Stimulated activated naive B cell treated with anti-CD40 and anti-IgM and Interleukin-4, amounts not matched to agents 10 μg/mL and 1 μg/mL and 100 μg/mL, for 72 hours (primary cell): ENCODE results near the gene CA6.
"Not testable (repeated sequence)": the region's sequence is repeated elsewhere in the genome, so short reads cannot be mapped to it uniquely, and the experiment has no call there.

ENCODE experiments used
- ATAC-seq, 2 donors: fragments of 150-1000 bp; cut with Tn5 transposase; replicated peaks; 2 replicates each; pipeline ENCODE4 v1.10.0; 2021; ENCODE audit warnings: moderate library complexity in 1 of 2
- DNase-seq: peaks from one replicate; pipeline ENCODE4 v3.0.0; 2021
- H3K27ac Mint-ChIP-seq: one replicate; pipeline ENCODE4 v1.8.0; 2022; ENCODE audit warnings: mild to moderate bottlenecking, mixed read lengths
- H3K27me3 Mint-ChIP-seq, 2 donors: one replicate each; pipeline ENCODE4 v1.8.0; 2022; ENCODE audit warnings: mixed read lengths in 2 of 2
- H3K36me3 Mint-ChIP-seq, 2 donors: one replicate each; pipeline ENCODE4 v1.8.0; 2022; ENCODE audit warnings: mixed read lengths in 2 of 2, mild to moderate bottlenecking in 1 of 2
- H3K4me1 Mint-ChIP-seq, 2 donors: one replicate each; pipeline ENCODE4 v1.8.0; 2022; ENCODE audit warnings: mixed read lengths in 2 of 2, mild to moderate bottlenecking in 1 of 2
- H3K4me3 Mint-ChIP-seq, 2 donors: one replicate each; pipeline ENCODE4 v1.8.0; 2022; ENCODE audit warnings: mild to moderate bottlenecking in 2 of 2, mixed read lengths in 2 of 2, moderate library complexity in 1 of 2
- H3K9me3 Mint-ChIP-seq, 2 donors: one replicate each; pipeline ENCODE4 v1.8.0; 2022; ENCODE audit warnings: mixed read lengths in 2 of 2, mild to moderate bottlenecking in 1 of 2

CA6 gene

GRCh38 chr1:8913457-8913856 lies 32.2 kb upstream of the CA6 start:
- peaks cover 5 to 14% of the 10 kb centered on the region in 2 donors for H3K27me3 Mint-ChIP-seq
- no peak overlapping the region for H3K27ac Mint-ChIP-seq
- peaks cover 2 to 6% of the 10 kb centered on the region in 2 donors for H3K4me1 Mint-ChIP-seq
- H3K36me3 Mint-ChIP-seq, result peaks cover 0 to 4% of the 10 kb centered on the region in 2 donors
- no peak for DNase-seq
- ATAC-seq, result no peak
- no peak overlapping the region for H3K4me3 Mint-ChIP-seq
- peaks cover 3% of the 10 kb centered on the region in 2 donors for H3K9me3 Mint-ChIP-seq

DNA sequence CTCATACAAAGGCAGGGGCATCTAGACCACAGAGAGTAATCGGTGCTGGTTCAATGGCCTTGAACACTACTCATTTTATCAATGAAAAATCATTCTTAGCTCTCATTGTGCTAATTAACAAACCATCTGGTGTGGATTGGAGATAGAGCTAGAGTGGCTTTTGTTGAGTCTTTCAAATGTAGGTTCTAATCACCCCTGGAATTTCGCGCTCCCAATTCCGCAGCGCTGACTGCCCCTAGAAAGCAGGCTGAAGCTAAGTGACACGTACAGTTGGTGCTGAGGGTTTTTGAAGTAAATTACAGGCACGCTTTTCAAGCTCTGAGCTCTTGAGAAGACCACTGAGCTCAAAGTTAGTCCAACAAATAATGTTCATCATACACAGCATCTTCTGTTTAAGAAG lies 31.2 kb upstream of the CA6 start:
- ATAC-seq (no peak), DNase-seq (no peak)
- peaks cover 5 to 14% of the 10 kb centered on the region in 2 donors for H3K27me3 Mint-ChIP-seq
- H3K36me3 Mint-ChIP-seq, result peaks cover 0 to 4% of the 10 kb centered on the region in 2 donors
- H3K4me1 Mint-ChIP-seq, result peaks cover 2 to 6% of the 10 kb centered on the region in 2 donors
- H3K4me3 Mint-ChIP-seq, result no peak overlapping the region
- peaks cover 3% of the 10 kb centered on the region in 2 donors for H3K9me3 Mint-ChIP-seq
- H3K27ac Mint-ChIP-seq, result no peak overlapping the region

GRCh38 chr1:8915446-8915845 lies 30.2 kb upstream of the CA6 start:
- Mint-ChIP-seq H3K9me3 (no peaks in the 10 kb centered on the region), H3K4me1 (peaks cover 2 to 6% of the 10 kb centered on the region in 2 donors), H3K27ac (no peak overlapping the region), H3K36me3 (no peaks in the 10 kb centered on the region), H3K4me3 (no peak overlapping the region), H3K27me3 (peaks cover under 1 to 8% of the 10 kb centered on the region in 2 donors)
- ATAC-seq (no peak), DNase-seq (no peak)

GRCh38 chr1:8917536-8917935 lies 28.1 kb upstream of the CA6 start:
- not testable (repeated sequence) for ATAC-seq, H3K4me3 Mint-ChIP-seq, H3K4me1 Mint-ChIP-seq, H3K27me3 Mint-ChIP-seq, H3K36me3 Mint-ChIP-seq, H3K27ac Mint-ChIP-seq, DNase-seq, H3K9me3 Mint-ChIP-seq

- H3K36me3 Mint-ChIP-seq, result no peaks in the 10 kb centered on the region
- H3K27me3 Mint-ChIP-seq, result no peaks in the 10 kb centered on the region
- H3K4me3 Mint-ChIP-seq, result no peak overlapping the region
- H3K27ac Mint-ChIP-seq, result no peak overlapping the region
- DNase-seq, result no peak
- peaks cover 2 to 5% of the 10 kb centered on the region in 2 donors for H3K4me1 Mint-ChIP-seq
- ATAC-seq, result no peak
- H3K9me3 Mint-ChIP-seq, result no peaks in the 10 kb centered on the region
Measured at GRCh38 chr1:8922962-8923361, 22.7 kb upstream of the CA6 start.

- no peaks in the 10 kb centered on the region for H3K4me1 Mint-ChIP-seq
- no peaks in the 10 kb centered on the region for H3K27me3 Mint-ChIP-seq
- no peak for DNase-seq
Measured at GRCh38 chr1:8925406-8925805, 20.3 kb upstream of the CA6 start.

DNA sequence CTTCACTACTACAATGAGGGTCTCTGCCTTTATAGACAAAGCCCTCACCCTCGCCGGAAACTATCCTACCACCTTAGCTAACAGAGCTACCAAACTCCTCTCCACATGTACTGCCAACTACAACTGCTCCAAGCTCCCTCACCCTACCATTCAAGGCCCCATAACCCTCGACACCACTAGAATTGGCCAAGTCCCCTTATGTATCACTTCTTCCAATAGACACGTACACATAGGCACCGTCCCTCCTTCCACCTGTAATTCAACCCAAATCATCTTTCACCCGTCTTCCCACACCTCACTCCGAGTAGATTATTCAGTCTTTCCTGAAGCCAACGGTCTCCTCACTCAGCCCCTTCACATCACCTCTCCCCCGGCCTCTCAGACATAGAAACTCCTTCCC lies 19.7 kb upstream of the CA6 start:
- no peak for ATAC-seq

More at GRCh38 chr1:8925406-8925805, 20.3 kb upstream of the CA6 start:
- Mint-ChIP-seq H3K9me3 (no peaks in the 10 kb centered on the region), H3K36me3 (no peaks in the 10 kb centered on the region), H3K27ac (no peak overlapping the region), H3K4me3 (no peak overlapping the region)
- no peak for ATAC-seq

DNA sequence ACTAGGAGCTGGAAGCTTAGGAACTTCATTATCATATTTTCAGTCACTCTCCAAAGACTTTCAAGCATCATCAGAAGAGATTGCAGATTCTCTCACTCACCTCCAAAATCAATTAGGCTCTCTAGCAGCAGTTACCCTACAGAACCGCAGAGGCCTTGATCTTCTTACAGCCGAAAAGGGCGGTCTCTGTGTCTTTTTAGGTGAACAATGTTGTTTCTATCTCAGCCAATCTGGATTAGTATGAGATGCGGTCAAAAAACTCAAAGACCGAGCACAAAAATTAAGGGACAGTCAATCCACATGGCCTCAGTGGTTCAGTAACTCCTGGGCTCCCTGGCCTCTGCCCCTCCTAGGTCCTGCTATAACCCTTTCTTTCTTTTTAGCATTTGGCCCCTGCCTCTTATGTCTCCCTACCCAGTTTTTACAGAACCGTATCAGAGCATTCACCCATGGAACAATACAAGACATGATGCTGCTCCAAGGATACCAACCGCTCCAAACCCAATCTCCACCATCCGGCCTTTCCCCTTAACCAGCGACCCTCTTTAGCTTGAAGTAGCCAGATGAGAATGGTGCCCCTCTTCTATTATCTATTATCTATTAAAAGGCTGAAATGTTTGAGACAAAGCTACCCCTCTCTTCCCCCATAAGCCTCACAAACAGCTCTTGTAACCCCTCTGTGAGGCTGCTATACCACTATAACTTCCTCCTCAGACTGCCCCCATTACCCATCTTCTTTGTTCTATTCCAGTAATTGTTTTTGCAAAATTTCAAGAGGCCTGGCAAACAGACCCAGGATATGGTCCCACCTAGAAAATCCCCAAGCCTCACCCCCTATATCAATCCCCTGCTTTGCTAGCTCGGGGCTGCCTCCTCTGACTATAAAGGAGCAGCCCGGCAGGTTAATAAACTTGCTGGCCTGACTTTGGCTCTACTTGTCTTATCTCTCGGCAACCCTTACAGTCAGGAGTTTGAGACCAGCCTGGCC lies 18.7 kb upstream of the CA6 start:
- Mint-ChIP-seq H3K4me1 (no peaks in the 10 kb centered on the region), H3K9me3 (no peaks in the 10 kb centered on the region), H3K36me3 (no peaks in the 10 kb centered on the region), H3K4me3 (no peak overlapping the region), H3K27me3 (no peaks in the 10 kb centered on the region), H3K27ac (no peak overlapping the region)
- DNase-seq, result no peak
- ATAC-seq, result no peak

More for the DNA sequence above, 19.7 kb upstream of the CA6 start:
- H3K9me3 Mint-ChIP-seq, result no peaks in the 10 kb centered on the region
- no peaks in the 10 kb centered on the region for H3K36me3 Mint-ChIP-seq
- H3K27me3 Mint-ChIP-seq, result no peaks in the 10 kb centered on the region
- no peaks in the 10 kb centered on the region for H3K4me1 Mint-ChIP-seq
- no peak overlapping the region for H3K4me3 Mint-ChIP-seq
- no peak for DNase-seq
- no peak overlapping the region for H3K27ac Mint-ChIP-seq

GRCh38 chr1:8930116-8930515 lies 15.6 kb upstream of the CA6 start:
- Mint-ChIP-seq H3K36me3 (no peaks in the 10 kb centered on the region), H3K9me3 (no peaks in the 10 kb centered on the region), H3K4me3 (no peak overlapping the region), H3K27me3 (no peaks in the 10 kb centered on the region), H3K4me1 (no peaks in the 10 kb centered on the region), H3K27ac (no peak overlapping the region)
- no peak for ATAC-seq
- no peak for DNase-seq

DNA sequence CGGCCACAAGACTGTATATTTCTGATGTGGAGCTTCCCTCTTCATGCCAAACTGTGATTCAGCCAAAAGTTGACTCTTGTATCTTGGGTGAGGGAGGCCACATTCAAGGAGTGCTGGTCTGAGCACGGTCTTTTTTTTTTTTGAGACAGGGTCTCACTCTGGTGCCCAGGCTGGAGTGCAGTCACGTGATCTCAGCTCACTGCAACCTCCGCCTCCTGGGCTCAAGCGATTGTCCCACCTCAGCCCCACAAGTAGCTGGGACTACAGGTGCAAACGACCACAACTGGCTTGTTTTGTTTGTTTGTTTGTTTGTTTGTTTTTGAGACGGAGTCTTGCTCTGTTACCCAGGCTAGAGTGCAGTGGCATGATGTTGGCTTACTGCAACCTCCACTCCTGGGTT lies 8.6 kb upstream of the CA6 start:
- not testable (repeated sequence) for H3K4me3 Mint-ChIP-seq, DNase-seq, H3K36me3 Mint-ChIP-seq, ATAC-seq, H3K27me3 Mint-ChIP-seq, H3K27ac Mint-ChIP-seq, H3K4me1 Mint-ChIP-seq, H3K9me3 Mint-ChIP-seq

DNA sequence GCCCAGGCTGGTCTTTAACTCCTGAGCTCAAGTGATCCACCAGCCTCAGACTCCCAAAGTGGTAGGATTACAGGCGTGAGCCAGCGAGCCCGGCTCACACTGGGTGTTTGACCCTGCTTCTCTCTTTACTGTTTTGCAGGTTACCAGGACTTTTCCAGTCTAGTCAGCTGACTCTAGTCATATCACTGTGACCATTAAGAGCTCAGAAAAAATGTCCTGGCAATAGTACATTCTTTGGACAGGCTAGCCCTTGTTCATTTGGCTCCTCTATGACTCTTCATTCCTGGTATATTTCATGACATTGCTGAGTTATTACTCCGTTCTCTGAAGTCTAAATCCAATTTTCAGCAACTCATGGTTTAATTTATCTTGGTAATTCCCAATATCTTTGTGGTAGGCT lies 8.0 kb upstream of the CA6 start:
- Mint-ChIP-seq H3K4me3 (no peak overlapping the region), H3K4me1 (peaks cover 5 to 10% of the 10 kb centered on the region in 2 donors), H3K27me3 (peaks cover 0 to 4% of the 10 kb centered on the region in 2 donors), H3K27ac (no peak overlapping the region), H3K36me3 (no peaks in the 10 kb centered on the region), H3K9me3 (no peaks in the 10 kb centered on the region)
- ATAC-seq (no peak), DNase-seq (no peak)

DNA sequence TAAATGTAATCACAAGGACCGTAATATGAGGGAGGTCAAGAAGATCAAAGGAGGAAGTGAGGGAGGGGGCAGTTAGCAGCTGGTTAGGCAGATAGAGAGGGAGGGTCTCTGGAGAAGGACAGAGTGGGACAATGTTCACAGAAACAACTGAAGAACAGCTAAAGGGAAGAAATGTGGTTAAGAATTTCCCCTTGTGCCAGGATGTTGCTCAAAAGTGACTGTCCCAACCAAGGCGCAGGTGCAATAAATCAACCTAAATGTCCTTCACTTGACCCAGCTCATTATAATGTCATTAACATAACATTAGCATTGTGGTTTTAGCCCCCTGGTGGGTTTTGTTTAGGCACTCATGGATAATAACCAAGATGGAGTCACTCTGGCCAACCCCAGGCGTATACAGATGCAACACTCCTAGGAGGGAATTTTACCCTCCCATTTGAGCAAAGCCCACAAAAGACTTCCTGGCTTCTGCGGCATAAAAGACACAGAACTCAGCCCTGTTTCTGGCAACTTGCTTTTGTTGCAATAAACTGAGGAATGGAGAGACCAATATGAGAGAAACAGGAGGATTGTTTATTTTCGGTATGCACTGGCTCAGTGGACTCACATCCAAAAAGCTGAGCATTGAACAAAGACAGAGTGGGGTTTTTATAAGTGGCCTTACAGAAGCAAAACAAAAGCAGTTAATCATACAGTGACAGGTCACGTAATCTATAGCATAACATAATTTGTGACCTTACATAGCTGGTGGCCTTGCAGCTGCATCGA lies 7.3 kb upstream of the CA6 start:
- no peak for DNase-seq
- Mint-ChIP-seq H3K27ac (no peak overlapping the region), H3K27me3 (peaks cover 3 to 4% of the 10 kb centered on the region in 2 donors), H3K9me3 (no peaks in the 10 kb centered on the region), H3K4me3 (no peak overlapping the region), H3K36me3 (no peaks in the 10 kb centered on the region), H3K4me1 (peaks cover 5 to 11% of the 10 kb centered on the region in 2 donors)
- peak in 1 of 2 donors; percentile 25 for ATAC-seq

DNA sequence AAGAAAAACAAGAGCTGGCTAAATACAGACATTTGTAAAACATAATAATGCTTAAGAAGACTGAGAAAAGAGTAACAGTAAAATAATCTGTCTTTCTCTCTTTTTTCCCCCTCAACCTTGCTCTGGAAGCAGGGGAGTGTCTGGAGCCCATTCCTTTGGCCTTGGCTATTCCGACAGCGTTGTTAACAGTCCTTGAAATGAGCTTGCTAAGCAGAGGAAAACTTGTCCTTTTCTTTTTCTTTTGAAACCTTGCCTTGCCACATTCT lies 6.7 kb upstream of the CA6 start:
- H3K27ac Mint-ChIP-seq, result no peak overlapping the region
- H3K27me3 Mint-ChIP-seq, result peaks cover 4 to 7% of the 10 kb centered on the region in 2 donors
- ATAC-seq (no peak), DNase-seq (no peak)
- no peaks in the 10 kb centered on the region for H3K36me3 Mint-ChIP-seq
- H3K9me3 Mint-ChIP-seq, result no peaks in the 10 kb centered on the region
- no peak overlapping the region for H3K4me3 Mint-ChIP-seq
- peaks cover 7 to 15% of the 10 kb centered on the region in 2 donors for H3K4me1 Mint-ChIP-seq

DNA sequence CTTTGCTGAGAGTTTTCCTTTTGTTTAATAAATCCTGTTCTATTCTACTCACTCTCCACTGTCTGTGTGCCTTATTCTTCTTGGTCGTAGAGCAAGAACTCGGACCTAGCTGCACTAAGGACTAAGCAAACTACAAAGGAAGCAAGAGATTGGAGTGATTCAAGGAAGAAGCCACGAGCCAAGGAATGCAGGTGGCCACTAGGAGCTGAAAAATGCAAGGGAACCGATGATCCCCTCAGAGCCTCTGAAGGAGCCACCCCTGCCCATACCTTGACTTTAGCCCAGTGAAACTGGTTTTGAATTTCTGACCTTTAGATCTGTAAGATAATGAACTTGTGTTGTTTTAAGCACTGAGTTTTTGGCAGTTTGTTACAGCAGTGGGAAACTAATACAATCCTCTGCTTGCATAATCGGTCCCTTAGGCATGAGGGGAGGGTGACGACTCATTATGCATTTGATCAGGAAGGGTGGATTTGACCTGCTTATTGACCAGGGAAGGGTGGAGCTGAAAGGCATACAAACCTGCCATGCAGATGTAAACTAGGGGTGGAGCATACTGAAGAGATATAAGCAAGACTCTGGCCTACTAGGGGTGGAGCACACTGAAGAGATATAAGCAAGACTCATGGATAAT lies 6.2 kb upstream of the CA6 start:
- H3K27ac Mint-ChIP-seq, result no peak overlapping the region
- peaks cover 4 to 7% of the 10 kb centered on the region in 2 donors for H3K27me3 Mint-ChIP-seq
- no peak overlapping the region for H3K4me3 Mint-ChIP-seq
- H3K9me3 Mint-ChIP-seq, result no peaks in the 10 kb centered on the region
- H3K4me1 Mint-ChIP-seq, result peaks cover 7 to 15% of the 10 kb centered on the region in 2 donors
- H3K36me3 Mint-ChIP-seq, result no peaks in the 10 kb centered on the region
- DNase-seq, result no peak
- ATAC-seq, result no peak
